Measurements from ENCODE around the gene TNKS2.
"Not testable (repeated sequence)": the region's sequence is repeated elsewhere in the genome, so short reads cannot be mapped to it uniquely, and the experiment has no call there.

The TNKS2 gene

GRCh38 chr10:91797048-91797690, 1.1 kb upstream of the TNKS2 start:
- no peak for DNase-seq

DNA sequence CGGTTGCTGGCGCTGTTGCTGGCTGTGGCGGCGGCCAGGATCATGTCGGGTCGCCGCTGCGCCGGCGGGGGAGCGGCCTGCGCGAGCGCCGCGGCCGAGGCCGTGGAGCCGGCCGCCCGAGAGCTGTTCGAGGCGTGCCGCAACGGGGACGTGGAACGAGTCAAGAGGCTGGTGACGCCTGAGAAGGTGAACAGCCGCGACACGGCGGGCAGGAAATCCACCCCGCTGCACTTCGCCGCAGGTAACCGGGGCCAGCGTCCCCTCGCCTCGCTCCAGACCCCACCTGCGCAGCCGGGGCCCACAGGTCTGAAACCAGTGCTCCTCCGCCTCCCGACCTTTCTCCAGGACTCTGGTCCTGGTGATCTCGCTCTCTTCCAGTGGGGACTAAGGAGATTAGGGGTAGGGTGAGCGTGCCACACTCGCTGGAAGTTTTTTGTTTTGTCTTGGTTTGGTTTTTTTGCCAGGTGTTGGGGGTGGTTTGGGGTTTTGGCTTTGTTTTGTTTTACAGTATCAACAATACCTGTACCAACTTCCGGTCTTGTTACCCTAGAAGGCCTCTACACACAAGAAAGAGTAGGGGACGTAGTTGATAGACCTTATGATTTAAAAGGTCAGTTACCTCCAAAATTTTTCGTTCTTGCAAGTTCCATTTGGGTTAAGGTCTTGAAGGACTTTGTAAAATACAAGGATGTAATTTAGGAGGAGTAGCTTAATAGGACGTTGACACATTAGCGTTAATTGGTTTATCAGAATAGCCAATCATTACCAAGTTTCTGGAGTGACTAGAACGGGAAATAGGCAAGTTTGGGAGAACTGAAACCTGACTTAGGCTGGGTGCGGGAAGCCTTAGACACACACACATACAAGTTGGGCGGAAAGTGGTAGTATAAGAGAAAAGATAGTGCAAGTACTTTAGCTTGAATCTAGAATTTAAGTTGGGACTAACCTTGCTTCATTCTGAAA, 704 bp downstream of the TNKS2 start:
- peak; percentile 44 for DNase-seq

- no peak for DNase-seq
These were observed 1.4 kb downstream of the TNKS2 start for GRCh38 chr10:91799612-91799975.

DNA sequence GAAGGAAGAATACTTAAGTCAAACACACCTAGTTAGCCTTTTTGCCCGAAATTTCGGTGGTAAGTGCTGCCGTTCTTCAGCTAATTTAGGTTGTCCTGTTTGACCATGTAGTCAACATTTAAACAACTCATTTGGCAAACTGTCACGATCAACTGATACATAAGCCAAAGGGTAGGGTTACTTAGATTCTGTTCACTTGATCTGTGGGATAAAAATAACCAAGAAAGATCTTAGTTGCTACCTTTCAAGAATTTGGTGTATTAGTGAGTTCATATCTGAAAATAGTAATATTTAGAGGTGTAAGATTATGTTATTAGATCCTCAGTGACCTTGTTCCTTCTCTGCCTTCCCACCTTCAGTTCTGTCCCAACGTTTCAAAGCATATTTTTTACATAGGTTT, 2.0 kb downstream of the TNKS2 start:
- DNase-seq: no peak

- DNase-seq: no peak
These were observed 2.5 kb downstream of the TNKS2 start for GRCh38 chr10:91800756-91801155.

GRCh38 chr10:91803386-91804125, 5.3 kb downstream of the TNKS2 start:
- no peak for DNase-seq

DNA sequence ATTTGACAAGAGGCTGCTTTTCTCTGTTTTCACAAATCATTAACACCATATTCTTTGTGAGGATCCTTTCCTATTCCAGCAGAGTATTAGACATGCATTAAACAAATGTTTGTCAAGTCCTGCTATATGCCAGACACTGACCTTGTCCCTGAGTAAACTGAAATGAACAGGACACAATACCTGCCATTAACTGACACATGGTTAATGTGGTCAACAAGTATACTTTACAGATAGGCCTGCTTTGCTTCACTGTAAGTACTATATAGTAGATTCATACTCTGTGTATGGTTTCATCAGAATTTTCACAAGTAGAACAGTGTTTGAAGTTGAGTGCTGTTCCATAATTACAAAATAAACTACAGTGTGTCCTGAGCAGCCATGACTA, 5.9 kb downstream of the TNKS2 start:
- no peak for DNase-seq

GRCh38 chr10:91805110-91805838, 7.0 kb downstream of the TNKS2 start:
- no peak for DNase-seq

GRCh38 chr10:91807264-91807663, 9.0 kb downstream of the TNKS2 start:
- not testable (repeated sequence) for DNase-seq

DNA sequence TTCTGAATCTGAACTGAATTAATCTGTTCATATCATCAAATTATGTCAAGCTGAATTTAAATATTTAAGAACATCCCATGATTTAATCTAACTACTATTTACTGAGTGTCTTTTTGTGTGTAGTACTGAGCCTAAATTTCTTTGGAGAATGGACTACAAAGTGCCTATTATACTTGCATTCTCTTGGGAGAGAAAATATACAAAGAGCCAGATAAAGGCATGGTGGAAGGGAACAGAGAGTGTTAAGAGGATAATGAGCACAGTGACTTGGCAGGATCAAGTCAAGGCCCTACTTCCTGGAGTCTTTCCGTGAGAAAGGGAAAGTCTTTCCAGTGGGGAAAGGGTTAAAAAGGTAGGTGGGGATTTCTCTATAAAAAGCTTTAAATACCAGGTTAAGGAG, 15.0 kb downstream of the TNKS2 start:
- no peak for DNase-seq

- no peak for DNase-seq
These were observed 18.8 kb downstream of the TNKS2 start for GRCh38 chr10:91816981-91817380.

GRCh38 chr10:91820144-91820543, 21.9 kb downstream of the TNKS2 start:
- no peak for DNase-seq

GRCh38 chr10:91824076-91824475, 25.9 kb downstream of the TNKS2 start:
- no peak for DNase-seq

DNA sequence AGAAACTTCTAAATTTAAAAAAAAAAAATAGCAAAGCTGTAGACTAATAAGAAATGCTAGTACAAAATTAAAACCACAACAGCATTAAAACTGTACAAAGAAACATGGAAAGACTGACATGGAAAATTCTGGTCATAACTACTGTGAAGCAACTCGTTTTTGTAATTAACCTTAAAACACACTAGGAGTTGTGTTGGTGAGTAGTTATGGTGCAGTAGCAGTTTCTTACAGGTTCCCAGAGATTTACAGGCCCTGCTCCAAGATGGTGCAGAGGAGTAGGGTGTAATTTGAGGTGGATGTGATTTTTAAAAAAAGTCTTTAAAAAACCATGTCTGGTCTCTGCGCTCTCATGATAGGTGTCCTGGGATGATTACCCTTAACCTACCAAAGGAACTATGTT, 31.0 kb downstream of the TNKS2 start:
- DNase-seq: no peak

- no peak for DNase-seq
These were observed 40.0 kb downstream of the TNKS2 start for GRCh38 chr10:91838199-91838598.

- no peak for DNase-seq
These were observed 44.9 kb downstream of the TNKS2 start for GRCh38 chr10:91843083-91843482.

GRCh38 chr10:91856637-91857036, 58.4 kb downstream of the TNKS2 start:
- DNase-seq: no peak

DNA sequence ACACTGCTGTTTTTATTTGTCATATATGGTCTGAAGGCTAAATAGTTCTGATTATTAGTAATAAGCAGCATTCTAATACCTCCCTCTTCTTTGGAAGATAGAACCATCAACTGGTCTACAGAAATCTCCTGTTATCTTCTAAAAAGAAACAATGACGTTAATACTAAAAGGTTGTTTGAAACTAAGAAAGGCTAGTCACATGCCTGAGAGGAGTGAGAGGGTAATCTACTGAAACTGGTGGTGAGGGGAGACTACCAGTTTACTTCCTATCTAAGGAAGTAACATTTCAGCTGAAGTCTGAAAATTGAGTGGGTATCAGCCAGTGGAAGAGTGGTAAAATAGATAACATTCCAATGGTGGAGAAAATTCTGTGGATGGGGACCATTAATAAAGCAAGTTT, 62.7 kb downstream of the TNKS2 start:
- DNase-seq: no peak

DNA sequence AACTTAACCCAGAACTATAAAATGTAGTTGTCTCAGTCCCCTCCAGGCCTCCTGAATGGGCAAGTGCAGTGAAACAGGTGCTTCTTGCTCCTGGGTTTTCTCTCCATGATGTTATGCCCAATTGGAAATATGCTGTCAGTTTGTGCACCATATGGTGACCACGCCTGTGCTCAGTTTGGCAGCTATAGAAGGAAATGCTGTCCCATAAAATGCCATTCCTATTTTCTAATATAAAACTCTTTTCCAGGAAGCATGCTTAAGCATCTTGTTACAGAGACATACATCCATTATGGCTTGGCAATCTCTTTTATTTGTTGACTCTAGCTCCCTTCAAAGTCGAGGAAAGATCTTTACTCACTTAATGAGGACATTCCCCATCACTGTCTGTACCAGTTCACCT, 65.9 kb downstream of the TNKS2 start:
- DNase-seq: no peak

DNA sequence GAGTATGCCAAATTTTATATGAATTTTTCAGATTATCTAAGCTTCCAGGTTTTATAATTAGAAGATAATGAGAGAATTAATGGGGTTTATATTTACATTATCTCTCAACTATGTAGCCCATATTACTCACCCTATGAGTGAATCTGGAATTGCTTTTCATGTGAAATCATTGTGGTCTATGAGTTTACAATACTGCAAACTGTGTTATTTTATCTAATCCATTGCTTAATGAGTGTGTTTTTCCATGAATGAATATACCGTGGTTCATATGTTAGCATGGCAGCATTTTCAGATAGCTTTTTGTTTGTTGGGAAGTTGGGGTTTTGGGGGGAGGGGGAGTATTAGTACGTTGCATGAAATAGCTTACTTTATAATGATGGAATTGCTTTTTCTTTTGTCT, 66.5 kb downstream of the TNKS2 start:
- no peak for DNase-seq

GRCh38 chr10:91865562-91866081, 67.4 kb downstream of the TNKS2 start:
- DNase-seq: no peak

DNA sequence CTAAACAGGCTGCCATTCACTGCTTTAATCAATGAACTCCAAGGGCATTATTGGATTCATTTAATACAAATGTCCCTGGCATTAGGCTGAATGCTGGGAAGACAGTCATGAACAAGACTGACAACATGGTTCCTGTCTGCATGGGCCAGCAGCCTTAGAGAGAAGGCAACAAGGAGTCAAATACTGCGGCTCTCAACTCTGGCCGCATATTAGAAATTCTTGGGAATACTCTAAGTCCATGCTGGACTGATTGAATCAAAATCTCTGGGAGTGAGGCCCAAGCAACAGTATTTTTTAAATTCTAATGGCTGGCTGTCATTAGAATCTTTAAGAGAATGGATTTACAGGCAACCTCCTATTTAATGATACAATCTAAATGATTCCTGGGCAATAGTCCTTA, 76.9 kb downstream of the TNKS2 start:
- no peak for DNase-seq

GRCh38 chr10:91875779-91876178, 77.6 kb downstream of the TNKS2 start:
- no peak for DNase-seq
